ENCODE data around the gene DDX60. TPM values are rescaled to one million over a fixed set of nuclear protein-coding genes. Genes with fewer than 3 reads are reported as not detected.
"Not testable (repeated sequence)": the region's sequence is repeated elsewhere in the genome, so short reads cannot be mapped to it uniquely, and the experiment has no call there.

Gene DDX60
- total RNA-seq (2014; rRNA removed; shearing (Covaris generic)): 5.2 and 7.7 TPM in 2 replicates
- polyA plus RNA-seq (2015; cell fraction: cytosol; rRNA removed): 3.8 and 6.9 TPM in 2 replicates
- polyA plus RNA-seq (2015; cell fraction: nucleus; rRNA removed): 17.4 and 23.8 TPM in 2 replicates

- peak; percentile 77 for DNase-seq (ENCODE audit: low read depth)
Measured at GRCh38 chr4:168318266-168318895, at the start of gene DDX60. DDX60 (minus strand) TSS chr4:168318752; CDS start chr4:168311259, 7,493 bp downstream.

GRCh38 chr4:168367065-168367464, 48.5 kb upstream of the DDX60 start:
- no peak for DNase-seq (ENCODE audit: low read depth)

GRCh38 chr4:168362025-168362401, 43.5 kb upstream of the DDX60 start:
- no peak for DNase-seq (ENCODE audit: low read depth)

- DNase-seq (ENCODE audit: low read depth): no peak
Measured at GRCh38 chr4:168361365-168362024, 42.9 kb upstream of the DDX60 start.

GRCh38 chr4:168360271-168360670, 41.7 kb upstream of the DDX60 start:
- no peak for DNase-seq (ENCODE audit: low read depth)

GRCh38 chr4:168357941-168358340, 39.4 kb upstream of the DDX60 start:
- no peak for DNase-seq (ENCODE audit: low read depth)

- DNase-seq (ENCODE audit: low read depth): peak; percentile 35
Measured at GRCh38 chr4:168353746-168354145, 35.2 kb upstream of the DDX60 start.

GRCh38 chr4:168337550-168337940, 19.0 kb upstream of the DDX60 start:
- DNase-seq (ENCODE audit: low read depth): no peak

GRCh38 chr4:168336837-168337549, 18.4 kb upstream of the DDX60 start:
- no peak for DNase-seq (ENCODE audit: low read depth)

- DNase-seq (ENCODE audit: low read depth): no peak
Measured at GRCh38 chr4:168335621-168336020, 17.1 kb upstream of the DDX60 start.

- DNase-seq (ENCODE audit: low read depth): no peak
Measured at GRCh38 chr4:168334053-168334452, 15.5 kb upstream of the DDX60 start.

GRCh38 chr4:168330575-168330974, 12.0 kb upstream of the DDX60 start:
- not testable (repeated sequence) for DNase-seq (ENCODE audit: low read depth)

- no peak for DNase-seq (ENCODE audit: low read depth)
Measured at GRCh38 chr4:168325591-168325990, 7.0 kb upstream of the DDX60 start.

GRCh38 chr4:168321006-168321405, 2.5 kb upstream of the DDX60 start:
- no peak for DNase-seq (ENCODE audit: low read depth)

- no peak for DNase-seq (ENCODE audit: low read depth)
Measured at GRCh38 chr4:168319486-168320019, 1.0 kb upstream of the DDX60 start.

GRCh38 chr4:168317621-168318020, 931 bp downstream of the DDX60 start:
- no peak for DNase-seq (ENCODE audit: low read depth)

GRCh38 chr4:168309781-168310180, 8.8 kb downstream of the DDX60 start:
- DNase-seq (ENCODE audit: low read depth): no peak

- no peak for DNase-seq (ENCODE audit: low read depth)
Measured at GRCh38 chr4:168308912-168309311, 9.6 kb downstream of the DDX60 start.

GRCh38 chr4:168306476-168306875, 12.1 kb downstream of the DDX60 start:
- DNase-seq (ENCODE audit: low read depth): no peak

GRCh38 chr4:168304744-168305459, 13.7 kb downstream of the DDX60 start:
- peak; percentile 35 for DNase-seq (ENCODE audit: low read depth)

GRCh38 chr4:168303430-168303829, 15.1 kb downstream of the DDX60 start:
- not testable (repeated sequence) for DNase-seq (ENCODE audit: low read depth)

Data from HT1080 (cell line).